Fibroblast of peridontal ligament (primary cell): ENCODE measurements around the gene KRTAP10-7.
"Not testable (repeated sequence)": the region's sequence is repeated elsewhere in the genome, so short reads cannot be mapped to it uniquely, and the experiment has no call there.

Experiments used
- DNase-seq: peaks from one replicate; pipeline ENCODE4 v3.0.0-alpha.2; 2010; ENCODE audit errors: extremely low read depth

The KRTAP10-7 gene

GRCh38 chr21:44636209-44637017, 36.0 kb downstream of the KRTAP10-7 start:
- DNase-seq = no peak

DNA sequence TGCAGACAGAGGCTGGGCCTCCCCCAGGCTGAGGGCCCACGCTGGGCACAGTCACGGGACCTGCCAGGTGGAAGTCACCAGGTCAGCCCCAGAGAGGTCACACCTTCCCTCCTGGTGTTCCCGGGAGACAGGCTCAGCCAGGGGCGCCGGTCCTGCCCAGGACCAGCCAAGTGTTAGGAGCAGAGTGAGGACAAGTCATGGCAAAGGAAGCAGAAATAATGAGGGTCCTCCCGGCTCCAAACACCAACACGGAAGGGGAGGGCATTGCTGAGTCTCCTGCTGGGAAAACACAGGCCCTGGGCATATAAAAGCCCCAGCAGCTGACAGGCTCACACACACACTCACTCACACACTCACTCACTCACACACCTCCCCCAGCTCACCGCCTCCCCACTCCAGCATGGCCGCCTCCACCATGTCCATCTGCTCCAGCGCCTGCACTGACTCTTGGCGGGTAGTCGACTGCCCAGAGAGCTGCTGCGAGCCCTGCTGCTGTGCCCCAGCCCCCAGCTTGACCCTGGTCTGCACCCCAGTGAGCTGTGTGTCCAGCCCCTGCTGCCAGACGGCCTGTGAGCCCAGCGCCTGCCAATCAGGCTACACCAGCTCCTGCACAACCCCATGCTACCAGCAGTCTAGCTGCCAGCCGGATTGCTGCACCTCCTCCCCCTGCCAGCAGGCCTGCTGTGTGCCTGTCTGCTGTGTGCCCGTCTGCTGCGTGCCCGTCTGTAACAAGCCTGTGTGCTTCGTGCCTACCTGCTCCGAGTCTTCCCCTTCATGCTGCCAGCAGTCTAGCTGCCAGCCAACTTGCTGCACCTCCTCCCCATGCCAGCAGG, 36.8 kb downstream of the KRTAP10-7 start, which contains the start of gene KRTAP10-10:
Gene KRTAP10-10 (plus strand): TSS at position 339 of the 833 bp plus-strand sequence. CDS start 62 bp downstream, at position 401.
- DNase-seq = no peak

DNA sequence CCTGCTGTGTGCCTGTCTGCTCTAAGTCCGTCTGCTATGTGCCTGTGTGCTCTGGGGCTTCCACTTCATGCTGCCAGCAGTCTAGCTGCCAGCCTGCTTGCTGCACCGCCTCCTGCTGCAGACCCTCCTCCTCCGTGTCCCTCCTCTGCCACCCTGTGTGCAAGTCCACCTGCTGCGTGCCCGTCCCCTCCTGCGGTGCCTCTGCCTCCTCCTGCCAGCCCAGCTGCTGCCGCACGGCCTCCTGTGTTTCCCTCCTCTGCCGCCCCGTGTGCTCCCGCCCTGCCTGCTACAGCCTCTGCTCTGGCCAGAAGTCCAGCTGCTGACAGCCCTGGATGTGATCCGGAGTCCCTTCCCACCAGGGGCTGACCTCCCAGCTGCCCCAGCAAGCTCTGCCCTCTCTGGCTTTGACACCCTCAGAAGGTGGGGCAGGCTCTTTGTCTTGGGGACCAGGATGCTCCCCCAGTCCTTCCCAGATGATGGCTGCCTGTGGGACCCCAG, 37.5 kb downstream of the KRTAP10-7 start:
- not testable (repeated sequence) for DNase-seq

DNA sequence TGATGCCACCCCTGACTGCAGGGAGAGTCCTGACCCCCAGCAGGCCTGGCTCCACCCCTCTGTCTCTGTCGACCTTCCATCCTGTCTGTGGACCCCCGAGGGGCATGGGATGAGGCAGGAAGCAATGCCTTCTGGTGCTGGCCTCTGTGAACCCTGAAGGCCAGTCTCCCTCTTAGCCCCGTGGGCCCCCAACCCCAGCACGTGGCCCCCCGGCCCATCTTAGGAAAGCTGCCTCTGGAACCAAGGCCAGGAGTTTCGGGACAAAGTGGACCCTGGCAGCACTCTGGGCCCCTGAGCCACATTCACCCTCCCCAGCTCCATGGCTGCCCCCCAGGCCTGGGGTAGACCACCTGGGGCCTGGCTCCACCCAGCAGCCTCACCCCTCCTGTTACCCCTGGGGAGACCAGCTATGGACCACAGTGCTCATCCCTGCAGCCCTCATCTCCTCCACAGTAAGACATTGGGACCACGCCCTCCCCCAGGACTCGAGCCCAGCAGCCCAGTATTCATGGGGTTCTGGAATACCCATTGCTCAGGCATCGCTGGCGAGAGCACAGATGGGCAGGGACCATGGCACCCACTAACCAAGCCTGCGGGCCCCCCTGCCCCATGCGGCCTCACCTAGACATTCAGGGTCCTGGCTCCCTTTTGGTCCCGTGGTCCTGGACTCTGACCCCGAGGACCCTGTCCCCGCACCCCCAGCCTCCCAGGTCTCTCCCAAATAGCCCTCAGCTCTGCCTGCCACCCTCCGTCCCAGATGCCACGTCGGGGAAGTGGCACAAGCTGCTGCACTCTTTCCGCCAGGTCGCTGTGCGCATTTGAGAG, 38.3 kb downstream of the KRTAP10-7 start:
- not testable (repeated sequence) for DNase-seq

GRCh38 chr21:44639331-44639655, 38.9 kb downstream of the KRTAP10-7 start:
- no peak for DNase-seq

DNA sequence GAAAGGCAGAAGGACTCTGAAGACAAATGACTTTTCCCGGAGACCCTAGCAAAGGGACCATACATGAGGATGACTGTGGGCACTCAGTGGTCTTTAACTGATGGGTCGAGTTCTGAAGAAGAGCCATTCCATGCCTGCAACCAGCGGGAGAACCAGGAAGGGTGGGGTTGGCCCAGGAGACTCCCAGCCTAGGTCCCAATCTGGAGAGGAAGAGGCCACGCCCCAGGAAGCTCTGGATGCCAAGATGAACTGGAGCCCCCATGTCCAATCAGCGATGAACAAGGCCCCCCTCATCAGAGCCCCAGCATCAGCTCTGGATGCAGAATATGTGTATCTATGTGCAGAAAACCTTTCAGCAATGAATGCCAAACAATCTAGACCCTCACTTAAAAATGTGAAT, 40.4 kb downstream of the KRTAP10-7 start:
- DNase-seq = no peak

GRCh38 chr21:44643741-44644310, 43.4 kb downstream of the KRTAP10-7 start:
- DNase-seq = no peak

- no peak for DNase-seq
Observed at GRCh38 chr21:44644878-44645277, 44.5 kb downstream of the KRTAP10-7 start.

DNA sequence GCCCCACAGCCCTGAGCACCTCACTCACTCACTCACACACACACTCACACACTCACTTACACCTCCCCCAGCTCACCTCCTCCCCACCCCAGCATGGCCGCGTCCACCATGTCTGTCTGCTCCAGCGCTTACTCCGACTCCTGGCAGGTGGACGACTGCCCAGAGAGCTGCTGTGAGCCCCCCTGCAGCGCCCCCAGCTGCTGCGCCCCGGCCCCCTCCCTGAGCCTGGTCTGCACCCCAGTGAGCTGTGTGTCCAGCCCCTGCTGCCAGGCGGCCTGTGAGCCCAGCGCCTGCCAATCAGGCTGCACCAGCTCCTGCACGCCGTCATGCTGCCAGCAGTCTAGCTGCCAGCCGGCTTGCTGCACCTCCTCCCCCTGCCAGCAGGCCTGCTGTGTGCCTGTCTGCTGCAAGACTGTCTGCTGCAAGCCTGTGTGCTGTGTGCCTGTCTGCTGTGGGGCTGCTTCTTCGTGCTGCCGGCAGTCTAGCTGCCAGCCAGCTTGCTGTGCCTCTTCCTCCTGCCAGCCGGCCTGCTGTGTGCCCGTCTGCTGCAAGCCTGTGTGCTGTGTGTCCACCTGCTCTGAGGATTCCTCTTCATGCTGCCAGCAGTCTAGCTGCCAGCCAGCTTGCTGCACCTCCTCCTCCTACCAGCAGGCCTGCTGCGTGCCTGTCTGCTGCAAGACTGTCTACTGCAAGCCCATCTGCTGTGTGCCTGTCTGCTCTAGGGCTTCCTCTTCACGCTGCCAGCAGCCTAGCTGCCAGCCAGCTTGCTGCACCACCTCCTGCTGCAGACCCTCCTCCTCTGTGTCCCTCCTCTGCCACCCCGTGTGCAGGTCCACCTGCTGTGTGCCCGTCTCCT, 46.2 kb downstream of the KRTAP10-7 start, which contains the start of gene KRTAP10-11:
Gene KRTAP10-11 (plus strand): TSS at position 49 of the 856 bp plus-strand sequence. CDS start 45 bp downstream, at position 94.
- not testable (repeated sequence) for DNase-seq

GRCh38 chr21:44647222-44647552, 46.8 kb downstream of the KRTAP10-7 start:
- no peak for DNase-seq

GRCh38 chr21:44648557-44649311, 48.3 kb downstream of the KRTAP10-7 start:
- no peak for DNase-seq

- DNase-seq = no peak
Observed at GRCh38 chr21:44649521-44650100, 49.2 kb downstream of the KRTAP10-7 start.

DNA sequence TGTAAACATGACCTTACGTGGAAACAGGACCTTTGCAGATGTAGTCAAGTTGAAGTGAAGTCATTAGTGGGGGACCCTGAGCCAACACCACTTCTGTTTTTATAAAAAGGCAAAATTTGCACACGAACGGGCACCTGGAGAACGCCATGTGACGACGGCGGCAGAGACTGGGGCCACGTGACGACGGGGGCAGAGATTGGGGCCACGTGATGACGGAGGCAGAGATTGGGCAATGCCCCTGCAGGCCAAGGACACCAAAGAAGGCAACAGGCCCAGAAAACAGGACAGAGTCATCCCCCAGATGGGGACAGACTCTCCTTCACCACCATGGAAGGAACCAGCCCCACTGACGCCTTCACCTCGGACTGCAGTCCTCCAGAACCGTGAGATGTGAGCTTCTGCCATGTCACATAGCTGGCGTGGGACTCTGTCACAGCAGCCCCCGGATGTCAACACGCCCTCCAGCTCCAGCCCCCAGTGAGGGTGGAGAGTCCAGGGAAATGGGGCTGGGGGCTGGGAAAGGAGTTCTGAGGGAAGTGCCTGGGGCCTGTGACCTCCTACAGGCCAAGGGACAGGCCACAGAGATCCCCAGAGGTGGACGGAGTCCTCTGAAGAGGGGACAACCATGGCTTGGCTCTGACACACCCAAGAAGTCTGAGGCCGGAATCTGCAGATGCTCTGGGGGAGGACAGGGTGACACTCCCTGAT, 50.0 kb downstream of the KRTAP10-7 start:
- no peak for DNase-seq

GRCh38 chr21:44650973-44651675, 50.7 kb downstream of the KRTAP10-7 start:
- DNase-seq = no peak
